Esophagus muscularis mucosa (tissue), 4 donors: ENCODE results near the gene GDF10. TPM values are rescaled to one million over a fixed set of nuclear protein-coding genes. Genes with fewer than 3 reads are reported as not detected.

Source experiments
- DNase-seq: peaks from one replicate; pipeline ENCODE4 v3.0.0-alpha.2; 2017; ENCODE audit errors: extremely low spot score
- H3K27ac ChIP-seq, 4 donors: fragments of 200-600 bp; sonication (generic); replicated peaks in 1 of 4; 1 replicate in 3 of 4; 2 replicates in 1 of 4; pipeline ENCODE4 v1.5.1; 2016 to 2019; ENCODE audit warnings: mild to moderate bottlenecking in 1 of 4
- H3K27me3 ChIP-seq, 4 donors: fragments of 200-600 bp; sonication (generic); one replicate each; pipeline versions ENCODE4 v1.5.1 to v1.6.0; 2016 to 2019
- H3K36me3 ChIP-seq, 4 donors: fragments of 200-600 bp; sonication (generic); one replicate each; pipeline ENCODE4 v1.5.1; 2016 to 2019
- H3K4me1 ChIP-seq, 4 donors: fragments of 200-600 bp; sonication (generic); one replicate each; pipeline ENCODE4 v1.5.1; 2016 to 2019
- H3K4me3 ChIP-seq, 4 donors: fragments of 200-600 bp; sonication (generic); 1 replicate in 2 of 4; 2 replicates in 2 of 4; pipeline ENCODE4 v1.5.1; 2016 to 2019; ENCODE audit warnings: mild to moderate bottlenecking in 4 of 4, moderate library complexity in 1 of 4
- H3K9me3 ChIP-seq, 4 donors: fragments of 200-600 bp; sonication (generic); 1 replicate in 3 of 4; 2 replicates in 1 of 4; pipeline ENCODE4 v1.5.1; 2016 to 2019
- EP300 ChIP-seq: sonication (generic); formaldehyde crosslinking; IDR thresholded peaks from one replicate; pipeline ENCODE4 v1.6.1; 2017; ENCODE audit warnings: antibody characterized with exemption
- POLR2A ChIP-seq: fragments of 450-650 bp; IDR thresholded peaks from one replicate; pipeline ENCODE4 v1.6.1; 2017; ENCODE audit warnings: antibody characterized with exemption, moderate library complexity, mild to moderate bottlenecking, low read depth
- POLR2AphosphoS5 ChIP-seq, 2 donors: sonication (generic); formaldehyde crosslinking; IDR thresholded peaks; one replicate each; pipeline ENCODE4 v1.6.1; 2017; ENCODE audit warnings: antibody characterized with exemption in 2 of 2
- WGBS: methylation state at CpG from one replicate; pipeline ENCODE4 v1.1.5; 2018; 5-methylcytosine and 5-hydroxymethylcytosine counted together
- intact Hi-C: fragments of 100-400 bp; cut with DNase I; formaldehyde crosslinking; loops from one replicate; pipeline ENCODE4 v1.15.1; 2023
- total RNA-seq, 4 donors: library from RNA; depleted of rRNA; stranded (reverse); fragments of >200 nt; gene quantifications; one replicate each; pipeline versions ENCODE4 v1.1.0 to v1.2.1, GENCODE V29; 2016
- TF ChIP-seq, protein P1 (sequence below), 3 experiments: fragments of 200-600 bp in 2 of 3; fragments of 450-650 bp in 1 of 3; sonication (generic) in 2 of 3; IDR thresholded peaks; one replicate each; pipeline ENCODE4 v1.5.1; 2017 to 2019; ENCODE audit warnings: antibody characterized with exemption in 3 of 3, mild to moderate bottlenecking in 2 of 3, moderate library complexity in 1 of 3

GDF10 gene
- total RNA-seq, 4 donors from 2014 or later = 5.6 to 33.3 (median 29.5) TPM

DNA sequence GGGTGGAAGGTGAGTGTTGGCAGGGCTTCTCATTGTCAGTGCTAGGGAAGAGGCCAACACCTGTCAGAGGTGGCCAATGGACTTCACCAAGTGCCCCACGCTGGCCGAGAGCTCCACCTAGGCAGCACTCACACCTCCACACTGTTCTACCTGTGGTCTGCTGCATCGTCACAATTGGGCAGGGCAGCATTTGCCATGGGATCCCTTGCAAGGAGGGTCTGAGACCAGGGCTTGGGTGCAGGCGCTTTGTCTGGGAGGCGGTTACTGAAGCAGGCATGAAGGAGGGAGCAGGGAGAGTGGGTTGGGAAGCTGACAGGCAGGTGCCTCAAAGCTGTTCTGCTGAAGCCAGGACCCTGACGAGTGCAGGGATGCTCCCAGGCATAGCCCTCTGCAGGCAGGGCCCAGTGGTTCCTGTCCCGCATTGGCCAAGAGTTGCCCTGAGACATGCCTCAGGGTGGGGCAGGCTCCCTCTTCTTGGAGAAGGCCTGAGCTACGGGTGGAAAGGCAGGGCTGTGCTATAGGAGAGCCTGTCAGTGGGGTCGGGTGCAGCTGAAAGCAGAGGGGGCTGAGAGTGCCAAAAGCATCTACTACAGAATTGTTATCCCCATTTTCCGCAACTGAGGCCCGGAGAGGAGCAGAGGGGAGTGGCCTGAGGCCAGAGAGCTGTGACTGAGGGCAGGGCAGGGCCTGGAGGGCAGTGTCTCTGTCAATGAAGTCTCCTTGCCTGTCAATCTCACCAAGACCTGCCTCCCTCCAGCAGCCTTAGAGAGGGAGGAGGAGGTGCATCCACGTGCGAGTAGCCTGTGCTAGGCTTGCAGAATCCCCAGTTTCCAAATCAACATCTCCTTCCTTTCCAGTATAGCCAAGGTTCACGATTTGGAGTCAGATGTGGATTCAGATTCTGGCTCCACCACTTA lies 52.2 kb downstream of the GDF10 start:
- WGBS = 91% methylated on average over 10 of the region's 14 CpGs
- Histone ChIP-seq H3K4me1 (no peaks in the 10 kb centered on the region), H3K9me3 (no peaks in the 10 kb centered on the region), H3K4me3 (no peak overlapping the region), H3K36me3 (no peaks in the 10 kb centered on the region), H3K27ac (no peak overlapping the region), H3K27me3 (no peaks in the 10 kb centered on the region)
- DNase-seq = no peak
- intact Hi-C loops = no loop called here
- TF ChIP-seq, protein P1, sequence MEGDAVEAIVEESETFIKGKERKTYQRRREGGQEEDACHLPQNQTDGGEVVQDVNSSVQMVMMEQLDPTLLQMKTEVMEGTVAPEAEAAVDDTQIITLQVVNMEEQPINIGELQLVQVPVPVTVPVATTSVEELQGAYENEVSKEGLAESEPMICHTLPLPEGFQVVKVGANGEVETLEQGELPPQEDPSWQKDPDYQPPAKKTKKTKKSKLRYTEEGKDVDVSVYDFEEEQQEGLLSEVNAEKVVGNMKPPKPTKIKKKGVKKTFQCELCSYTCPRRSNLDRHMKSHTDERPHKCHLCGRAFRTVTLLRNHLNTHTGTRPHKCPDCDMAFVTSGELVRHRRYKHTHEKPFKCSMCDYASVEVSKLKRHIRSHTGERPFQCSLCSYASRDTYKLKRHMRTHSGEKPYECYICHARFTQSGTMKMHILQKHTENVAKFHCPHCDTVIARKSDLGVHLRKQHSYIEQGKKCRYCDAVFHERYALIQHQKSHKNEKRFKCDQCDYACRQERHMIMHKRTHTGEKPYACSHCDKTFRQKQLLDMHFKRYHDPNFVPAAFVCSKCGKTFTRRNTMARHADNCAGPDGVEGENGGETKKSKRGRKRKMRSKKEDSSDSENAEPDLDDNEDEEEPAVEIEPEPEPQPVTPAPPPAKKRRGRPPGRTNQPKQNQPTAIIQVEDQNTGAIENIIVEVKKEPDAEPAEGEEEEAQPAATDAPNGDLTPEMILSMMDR (IDR thresholded peaks at IDR 0.05) = no peak
- TF ChIP-seq POLR2A (no peak), POLR2AphosphoS5 (IDR thresholded peaks at IDR 0.05) (no peak), EP300 (no peak)

DNA sequence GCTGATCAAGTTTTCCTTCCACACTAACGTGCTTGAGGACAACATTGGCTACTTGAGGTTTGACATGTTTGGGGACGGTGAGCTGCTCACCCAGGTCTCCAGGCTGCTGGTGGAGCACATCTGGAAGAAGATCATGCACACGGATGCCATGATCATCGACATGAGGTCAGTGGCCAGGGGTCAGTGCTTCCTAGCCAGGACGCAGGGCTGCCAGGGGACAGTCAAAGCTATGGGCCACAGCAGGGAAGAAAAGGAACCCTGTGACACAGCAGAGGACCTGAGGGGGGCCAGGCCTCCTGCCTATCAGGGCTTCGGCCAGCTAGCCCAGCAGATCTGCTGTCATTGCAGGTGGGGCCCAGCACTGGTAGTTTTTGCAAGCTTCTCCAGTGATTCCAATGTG lies 53.4 kb downstream of the GDF10 start:
- no peaks in the 10 kb centered on the region for H3K27me3 ChIP-seq
- WGBS = 94% methylated on average over 5 of the region's 6 CpGs
- H3K27ac ChIP-seq = no peak overlapping the region
- no peak overlapping the region for H3K4me3 ChIP-seq
- DNase-seq = no peak
- H3K36me3 ChIP-seq = no peaks in the 10 kb centered on the region
- TF ChIP-seq POLR2A (no peak), POLR2AphosphoS5 (IDR thresholded peaks at IDR 0.05) (no peak), EP300 (no peak)
- TF ChIP-seq, protein P1 (IDR thresholded peaks at IDR 0.05) = no peak
- intact Hi-C loops = no loop called here
- no peaks in the 10 kb centered on the region for H3K9me3 ChIP-seq
- no peaks in the 10 kb centered on the region for H3K4me1 ChIP-seq

DNA sequence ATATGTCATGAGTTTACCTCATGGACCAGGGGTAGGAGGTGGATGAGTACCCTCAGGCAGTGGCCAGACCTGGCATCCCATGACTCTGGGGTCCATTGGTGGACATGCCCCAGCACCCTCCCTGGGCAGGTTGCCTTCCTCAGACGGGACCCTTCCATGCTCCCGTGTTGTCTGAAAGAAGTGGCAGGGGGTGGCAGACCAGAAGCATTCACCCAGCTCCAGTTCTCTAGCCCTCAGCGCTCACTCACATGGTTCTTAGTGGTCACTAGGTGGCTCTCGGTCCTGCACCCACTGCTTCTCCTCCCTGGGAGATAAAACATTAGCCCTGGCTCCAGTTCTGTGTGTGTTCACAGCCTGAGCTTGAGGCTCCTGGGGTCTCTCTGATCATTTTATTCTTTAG lies 54.2 kb downstream of the GDF10 start:
- no peak for TF ChIP-seq EP300
- DNase-seq = no peak
- Histone ChIP-seq H3K27ac (no peak overlapping the region), H3K27me3 (no peaks in the 10 kb centered on the region), H3K9me3 (no peaks in the 10 kb centered on the region), H3K36me3 (no peaks in the 10 kb centered on the region), H3K4me3 (no peak overlapping the region), H3K4me1 (no peaks in the 10 kb centered on the region)
- intact Hi-C loops = no loop called here
- WGBS = 91% methylated on average over 4 of the region's 4 CpGs

DNA sequence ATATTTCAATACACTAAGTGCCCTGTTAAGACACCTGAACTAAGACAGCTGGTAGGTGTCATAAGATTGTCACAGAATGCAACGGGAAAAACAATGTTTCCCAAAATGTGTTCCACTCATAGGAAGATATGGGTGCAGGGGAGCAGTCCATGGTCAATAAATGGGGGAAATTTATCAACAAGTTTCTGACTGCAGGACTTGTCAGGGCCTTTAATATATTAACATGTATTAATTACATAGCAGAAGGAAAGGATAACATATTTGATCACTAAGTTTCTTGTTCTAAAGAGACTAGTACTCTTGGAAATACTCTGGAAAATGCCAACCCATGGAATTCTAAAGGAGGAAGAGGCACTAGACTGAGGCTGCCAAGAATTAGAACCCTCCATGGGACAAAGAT lies 54.9 kb downstream of the GDF10 start:
- WGBS = 83% methylated on average over 1 of the region's 1 CpG
- Histone ChIP-seq H3K27me3 (no peaks in the 10 kb centered on the region), H3K36me3 (no peaks in the 10 kb centered on the region), H3K27ac (no peak overlapping the region), H3K4me1 (no peaks in the 10 kb centered on the region), H3K4me3 (no peak overlapping the region), H3K9me3 (no peaks in the 10 kb centered on the region)
- intact Hi-C loops = no loop called here
- DNase-seq = no peak
- no peak for TF ChIP-seq EP300
- no peak for TF ChIP-seq POLR2AphosphoS5 (IDR thresholded peaks at IDR 0.05)
- no peak for TF ChIP-seq POLR2A
- TF ChIP-seq, protein P1 (IDR thresholded peaks at IDR 0.05) = no peak

DNA sequence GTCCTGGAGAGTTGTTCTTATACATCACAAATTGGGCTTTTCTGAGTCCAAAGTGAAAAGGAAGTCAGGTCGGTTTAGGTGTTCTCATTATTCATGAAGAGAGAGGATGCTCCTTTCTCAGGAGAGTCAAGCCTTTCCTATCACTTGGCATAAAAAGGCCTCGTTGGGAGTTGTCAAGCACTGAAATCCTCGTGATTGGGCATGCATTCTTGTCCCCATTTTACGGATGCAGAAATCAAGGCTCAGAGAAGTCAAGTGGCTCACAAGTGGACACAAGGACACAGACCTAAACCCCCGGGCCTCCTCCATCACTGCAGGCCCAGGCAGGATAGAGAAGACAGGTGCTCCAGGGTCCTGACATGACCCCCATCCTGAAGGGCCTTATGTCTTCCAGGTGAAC lies 56.7 kb downstream of the GDF10 start:
- TF ChIP-seq POLR2AphosphoS5 (IDR thresholded peaks at IDR 0.05) (no peak), EP300 (no peak), POLR2A (no peak)
- TF ChIP-seq, protein P1 (IDR thresholded peaks at IDR 0.05) = no peak
- Histone ChIP-seq H3K9me3 (no peaks in the 10 kb centered on the region), H3K27ac (no peak overlapping the region), H3K4me1 (no peaks in the 10 kb centered on the region), H3K4me3 (no peak overlapping the region), H3K36me3 (no peaks in the 10 kb centered on the region), H3K27me3 (no peaks in the 10 kb centered on the region)
- DNase-seq = no peak
- intact Hi-C loops = no loop called here
- 89% methylated on average over 5 of the region's 5 CpGs for WGBS
